Tibial nerve (tissue), 4 donors: ENCODE measurements around the gene DNMT1. TPM values are rescaled to one million over a fixed set of nuclear protein-coding genes. Genes with fewer than 3 reads are reported as not detected.

Experiments used
- DNase-seq, 2 donors: peaks; one replicate each; pipeline ENCODE4 v3.0.0-alpha.2; 2019; ENCODE audit warnings: low spot score in 2 of 2
- H3K27ac ChIP-seq, 4 donors: fragments of 200-600 bp; sonication (generic) in 3 of 4; one replicate each; pipeline ENCODE4 v1.5.1; 2017 to 2019; ENCODE audit warnings: mild to moderate bottlenecking in 1 of 4
- H3K27me3 ChIP-seq, 2 donors: fragments of 200-600 bp; sonication (generic) in 1 of 2; one replicate each; pipeline versions ENCODE4 v1.5.1 to v1.6.0; 2017 to 2019
- H3K36me3 ChIP-seq, 3 donors: fragments of 200-600 bp; sonication (generic); one replicate each; pipeline ENCODE4 v1.5.1; 2018 to 2019
- H3K4me1 ChIP-seq, 4 donors: fragments of 200-600 bp; sonication (generic) in 3 of 4; one replicate each; pipeline ENCODE4 v1.5.1; 2017 to 2019
- H3K4me3 ChIP-seq, 4 donors: fragments of 200-600 bp; sonication (generic) in 3 of 4; one replicate each; pipeline ENCODE4 v1.5.1; 2017 to 2019; ENCODE audit warnings: mild to moderate bottlenecking in 1 of 4, moderate library complexity in 1 of 4
- H3K9me3 ChIP-seq, 4 donors: fragments of 200-600 bp; sonication (generic) in 3 of 4; one replicate each; pipeline ENCODE4 v1.5.1; 2017 to 2019
- EP300 ChIP-seq, 2 donors: sonication (generic); formaldehyde crosslinking; IDR thresholded peaks; one replicate each; pipeline ENCODE4 v1.6.1; 2017; ENCODE audit warnings: antibody characterized with exemption in 2 of 2, mild to moderate bottlenecking in 1 of 2
- POLR2A ChIP-seq, 2 donors: fragments of 450-650 bp; IDR thresholded peaks; one replicate each; pipeline ENCODE4 v1.6.1; 2017; ENCODE audit warnings: antibody characterized with exemption in 2 of 2, mild to moderate bottlenecking in 2 of 2, moderate library complexity in 2 of 2
- WGBS, 2 donors: methylation state at CpG; one replicate each; pipeline ENCODE4 v1.1.5; 2018; 5-methylcytosine and 5-hydroxymethylcytosine counted together
- total RNA-seq, 4 donors: library from RNA; depleted of rRNA; stranded (reverse); fragments of >200 nt; gene quantifications; one replicate each; pipeline ENCODE4 v1.1.0, GENCODE V29; 2016
- TF ChIP-seq, protein P1 (sequence below), 5 experiments: fragments of 200-600 bp in 3 of 5; fragments of 450-650 bp in 2 of 5; sonication (generic) in 3 of 5; IDR thresholded peaks; one replicate each; pipeline ENCODE4 v1.5.1; 2016 to 2019; ENCODE audit warnings: antibody characterized with exemption in 5 of 5, mild to moderate bottlenecking in 3 of 5, moderate library complexity in 2 of 5

DNMT1 gene
- total RNA-seq, 4 donors from 2014 or later, result 48.2 to 72.9 (median 55.2) TPM

DNA sequence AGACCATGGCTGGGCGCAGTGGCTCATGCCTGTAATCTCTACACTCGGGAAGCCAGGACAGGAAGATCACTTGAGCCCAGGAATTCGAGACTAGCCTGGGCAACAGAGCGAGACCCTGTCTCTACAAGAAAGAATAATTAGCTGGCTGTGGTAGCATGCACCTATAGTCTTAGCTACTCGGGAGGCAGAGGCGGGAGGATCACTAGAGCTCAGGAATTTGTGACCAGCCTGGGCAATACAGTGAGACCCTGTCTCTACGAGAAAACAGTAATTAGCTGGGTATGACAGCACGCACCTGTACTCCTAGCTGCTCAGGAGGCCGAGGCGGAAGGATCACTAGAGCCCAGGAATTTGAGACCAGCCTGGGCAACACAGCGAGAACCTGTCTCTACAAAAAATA lies 7.4 kb downstream of the DNMT1 start:
- TF ChIP-seq EP300 (IDR thresholded peaks at IDR 0.05) (no peak), POLR2A (IDR thresholded peaks at IDR 0.05) (no peak)
- TF ChIP-seq, protein P1, sequence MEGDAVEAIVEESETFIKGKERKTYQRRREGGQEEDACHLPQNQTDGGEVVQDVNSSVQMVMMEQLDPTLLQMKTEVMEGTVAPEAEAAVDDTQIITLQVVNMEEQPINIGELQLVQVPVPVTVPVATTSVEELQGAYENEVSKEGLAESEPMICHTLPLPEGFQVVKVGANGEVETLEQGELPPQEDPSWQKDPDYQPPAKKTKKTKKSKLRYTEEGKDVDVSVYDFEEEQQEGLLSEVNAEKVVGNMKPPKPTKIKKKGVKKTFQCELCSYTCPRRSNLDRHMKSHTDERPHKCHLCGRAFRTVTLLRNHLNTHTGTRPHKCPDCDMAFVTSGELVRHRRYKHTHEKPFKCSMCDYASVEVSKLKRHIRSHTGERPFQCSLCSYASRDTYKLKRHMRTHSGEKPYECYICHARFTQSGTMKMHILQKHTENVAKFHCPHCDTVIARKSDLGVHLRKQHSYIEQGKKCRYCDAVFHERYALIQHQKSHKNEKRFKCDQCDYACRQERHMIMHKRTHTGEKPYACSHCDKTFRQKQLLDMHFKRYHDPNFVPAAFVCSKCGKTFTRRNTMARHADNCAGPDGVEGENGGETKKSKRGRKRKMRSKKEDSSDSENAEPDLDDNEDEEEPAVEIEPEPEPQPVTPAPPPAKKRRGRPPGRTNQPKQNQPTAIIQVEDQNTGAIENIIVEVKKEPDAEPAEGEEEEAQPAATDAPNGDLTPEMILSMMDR (IDR thresholded peaks at IDR 0.05), result no peak
- WGBS, 2 donors, result 88 to 89% methylated on average over 11 of the region's 11 CpGs
- peaks cover 0 to 20% (median 0%) of the 10 kb centered on the region in 4 donors for H3K4me1 ChIP-seq
- no peak for DNase-seq
- H3K9me3 ChIP-seq, result no peaks in the 10 kb centered on the region
- no peak overlapping the region for H3K27ac ChIP-seq
- H3K36me3 ChIP-seq, result peaks cover 0 to 38% (median 0%) of the 10 kb centered on the region in 3 donors
- no peak overlapping the region for H3K4me3 ChIP-seq
- H3K27me3 ChIP-seq, result no peaks in the 10 kb centered on the region

DNA sequence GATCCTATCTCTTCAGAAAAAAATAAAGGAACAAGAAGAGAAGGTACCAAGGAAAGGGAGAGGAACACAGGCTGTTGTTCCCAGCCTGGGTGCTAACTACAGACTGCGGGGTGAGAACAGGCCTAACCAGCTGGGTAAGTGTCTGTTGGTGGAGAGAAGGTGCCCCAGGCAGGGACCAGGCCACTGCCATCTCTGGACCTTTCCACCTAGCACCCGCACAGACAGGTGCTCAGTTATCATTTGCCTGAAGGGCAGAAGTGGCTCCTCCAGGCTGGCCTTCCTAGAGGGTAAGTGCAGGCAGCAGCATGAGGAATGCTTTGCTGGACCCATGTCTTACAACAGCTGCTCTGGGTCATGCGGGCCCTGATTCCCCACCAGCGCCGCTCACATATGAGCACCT lies 10.1 kb downstream of the DNMT1 start:
- H3K9me3 ChIP-seq, result no peaks in the 10 kb centered on the region
- no peak for DNase-seq
- no peak overlapping the region for H3K27ac ChIP-seq
- 95 to 98% methylated on average over 5 of the region's 5 CpGs for WGBS, 2 donors
- H3K27me3 ChIP-seq, result no peaks in the 10 kb centered on the region
- no peak overlapping the region for H3K4me3 ChIP-seq
- TF ChIP-seq, protein P1 (IDR thresholded peaks at IDR 0.05), result no peak
- TF ChIP-seq POLR2A (IDR thresholded peaks at IDR 0.05) (no peak), EP300 (IDR thresholded peaks at IDR 0.05) (no peak)
- H3K36me3 ChIP-seq, result peaks cover 0 to 50% (median 9%) of the 10 kb centered on the region in 3 donors
- no peaks in the 10 kb centered on the region for H3K4me1 ChIP-seq

DNA sequence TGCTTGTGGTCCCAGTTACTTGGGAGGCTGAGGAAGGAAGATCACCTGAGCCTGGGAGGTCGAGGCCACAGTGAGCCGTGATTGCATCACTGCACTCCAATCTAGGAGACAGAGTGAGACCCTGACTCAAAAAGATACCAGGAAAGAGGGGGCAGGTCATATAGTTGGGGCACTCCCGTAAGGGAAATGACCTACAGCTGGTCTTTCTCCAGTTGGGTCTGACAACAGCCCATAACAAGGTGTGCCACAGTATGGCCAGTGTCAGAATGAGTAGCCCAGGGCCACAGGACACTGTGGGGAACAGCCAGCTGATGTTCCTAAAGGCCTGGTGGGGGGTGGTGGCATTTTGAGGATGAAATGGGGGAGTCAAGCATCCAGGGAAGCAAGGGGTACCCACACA lies 10.8 kb downstream of the DNMT1 start:
- Histone ChIP-seq H3K9me3 (no peaks in the 10 kb centered on the region), H3K27ac (no peak overlapping the region), H3K4me3 (no peak overlapping the region), H3K4me1 (no peaks in the 10 kb centered on the region), H3K36me3 (peaks cover 0 to 57% (median 9%) of the 10 kb centered on the region in 3 donors), H3K27me3 (no peaks in the 10 kb centered on the region)
- DNase-seq, result no peak
- no peak for TF ChIP-seq POLR2A (IDR thresholded peaks at IDR 0.05)
- TF ChIP-seq, protein P1 (IDR thresholded peaks at IDR 0.05), result no peak
- TF ChIP-seq EP300 (IDR thresholded peaks at IDR 0.05), result no peak
- 83 to 86% methylated on average over 3 of the region's 3 CpGs for WGBS, 2 donors

DNA sequence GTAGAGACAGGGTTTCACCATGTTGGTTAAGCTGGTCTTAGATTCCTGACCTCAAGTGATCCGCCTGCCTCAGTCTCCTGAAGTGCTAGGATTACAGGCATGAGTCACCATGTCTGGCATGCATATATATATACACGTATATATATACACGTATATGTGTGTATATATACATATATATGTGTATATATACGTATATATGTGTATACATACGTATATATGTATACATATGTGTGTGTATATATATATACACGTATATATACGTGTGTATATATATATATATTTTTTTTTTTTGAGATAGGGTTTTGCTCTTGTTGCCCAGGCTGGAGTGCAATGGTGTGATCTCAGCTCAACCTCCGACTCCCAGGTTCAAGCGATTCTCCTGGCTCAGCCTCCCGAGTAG lies 11.9 kb downstream of the DNMT1 start:
- whole genome bisulfite sequencing, 2 donors, result 88 to 90% methylated on average over 10 of the region's 10 CpGs
- peaks cover 0 to 68% (median 9%) of the 10 kb centered on the region in 3 donors for H3K36me3 ChIP-seq
- H3K27ac ChIP-seq, result no peak overlapping the region
- no peaks in the 10 kb centered on the region for H3K27me3 ChIP-seq
- H3K4me1 ChIP-seq, result no peaks in the 10 kb centered on the region
- DNase-seq, result no peak
- no peak overlapping the region for H3K4me3 ChIP-seq
- no peaks in the 10 kb centered on the region for H3K9me3 ChIP-seq
- TF ChIP-seq, protein P1 (IDR thresholded peaks at IDR 0.05), result no peak
- TF ChIP-seq POLR2A (IDR thresholded peaks at IDR 0.05), result no peak
- TF ChIP-seq EP300 (IDR thresholded peaks at IDR 0.05), result no peak

DNA sequence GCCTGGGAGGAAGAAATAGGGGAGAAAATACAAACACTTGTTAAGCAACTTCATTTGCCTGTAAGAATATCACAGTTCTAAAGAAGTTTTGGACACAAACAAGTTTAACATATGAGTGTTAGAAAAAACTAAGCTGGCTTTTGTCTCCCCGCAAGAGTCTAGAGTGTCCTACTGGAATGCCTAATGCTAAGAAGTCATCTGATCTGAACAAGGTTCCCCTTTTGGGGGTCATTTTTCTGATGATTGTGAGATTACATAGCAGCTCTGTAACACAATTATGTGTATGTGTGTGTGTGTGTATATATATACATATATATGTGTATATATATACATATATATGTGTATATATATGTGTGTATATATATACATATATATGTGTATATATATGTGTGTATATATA lies 12.7 kb downstream of the DNMT1 start:
- DNase-seq, result no peak
- WGBS, 2 donors, result 77 to 90% methylated on average over 1 of the region's 1 CpG
- H3K4me3 ChIP-seq, result no peak overlapping the region
- H3K9me3 ChIP-seq, result no peaks in the 10 kb centered on the region
- peaks cover 0 to 72% (median 9%) of the 10 kb centered on the region in 3 donors for H3K36me3 ChIP-seq
- no peaks in the 10 kb centered on the region for H3K4me1 ChIP-seq
- TF ChIP-seq, protein P1 (IDR thresholded peaks at IDR 0.05), result no peak
- no peak for TF ChIP-seq EP300 (IDR thresholded peaks at IDR 0.05)
- no peak for TF ChIP-seq POLR2A (IDR thresholded peaks at IDR 0.05)
- no peaks in the 10 kb centered on the region for H3K27me3 ChIP-seq
- H3K27ac ChIP-seq, result no peak overlapping the region
